Measurements from ENCODE around the gene ZNF195.
"Not testable (repeated sequence)": the region's sequence is repeated elsewhere in the genome, so short reads cannot be mapped to it uniquely, and the experiment has no call there.

DNA sequence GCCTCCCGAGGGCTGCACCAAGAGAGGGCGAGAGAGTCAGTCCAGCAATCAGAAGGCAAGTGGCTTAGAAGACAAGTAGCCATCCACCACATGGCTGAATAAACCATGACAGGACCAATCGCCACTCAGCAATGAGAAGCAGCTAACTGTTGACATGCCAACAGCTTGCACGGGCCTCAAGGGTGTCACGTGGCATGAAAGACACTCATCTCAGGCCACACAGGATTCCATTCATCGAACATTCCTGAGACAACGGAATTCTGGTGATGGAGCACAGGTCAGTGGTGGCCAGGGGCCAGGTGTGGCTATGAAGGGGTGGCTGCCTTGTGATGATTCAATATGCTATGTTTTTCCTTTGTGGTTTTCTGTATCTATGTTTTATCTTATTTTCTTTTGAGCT is 36.4 kb upstream of the ZNF195 start:
- TF ChIP-seq, protein P1, sequence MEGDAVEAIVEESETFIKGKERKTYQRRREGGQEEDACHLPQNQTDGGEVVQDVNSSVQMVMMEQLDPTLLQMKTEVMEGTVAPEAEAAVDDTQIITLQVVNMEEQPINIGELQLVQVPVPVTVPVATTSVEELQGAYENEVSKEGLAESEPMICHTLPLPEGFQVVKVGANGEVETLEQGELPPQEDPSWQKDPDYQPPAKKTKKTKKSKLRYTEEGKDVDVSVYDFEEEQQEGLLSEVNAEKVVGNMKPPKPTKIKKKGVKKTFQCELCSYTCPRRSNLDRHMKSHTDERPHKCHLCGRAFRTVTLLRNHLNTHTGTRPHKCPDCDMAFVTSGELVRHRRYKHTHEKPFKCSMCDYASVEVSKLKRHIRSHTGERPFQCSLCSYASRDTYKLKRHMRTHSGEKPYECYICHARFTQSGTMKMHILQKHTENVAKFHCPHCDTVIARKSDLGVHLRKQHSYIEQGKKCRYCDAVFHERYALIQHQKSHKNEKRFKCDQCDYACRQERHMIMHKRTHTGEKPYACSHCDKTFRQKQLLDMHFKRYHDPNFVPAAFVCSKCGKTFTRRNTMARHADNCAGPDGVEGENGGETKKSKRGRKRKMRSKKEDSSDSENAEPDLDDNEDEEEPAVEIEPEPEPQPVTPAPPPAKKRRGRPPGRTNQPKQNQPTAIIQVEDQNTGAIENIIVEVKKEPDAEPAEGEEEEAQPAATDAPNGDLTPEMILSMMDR (IDR thresholded peaks at IDR 0.05): not testable (repeated sequence)
- TF ChIP-seq POLR2A (IDR thresholded peaks at IDR 0.05): not testable (repeated sequence)

Measured in right lobe of liver (tissue), 4 donors.